Kidney (tissue), 14 donors: ENCODE results near the gene XKR7. TPM values are rescaled to one million over a fixed set of nuclear protein-coding genes. Genes with fewer than 3 reads are reported as not detected.
A peak's percentile ranks its signal among the peaks of the same experiment; 100 is the strongest.

Experiments
- DNase-seq, 5 donors: peaks; one replicate each; pipeline ENCODE4 v3.0.0-alpha.2; 2013 to 2020
- FAIRE-seq: peaks from 2 replicates; lab custom pipeline; 2012; peaks lifted over from hg19 to GRCh38; lab: Jason Lieb, UNC
- H3K27ac ChIP-seq, 2 donors: one replicate each; pipeline ENCODE4 v1.7.0; 2013; ENCODE audit warnings: low read depth in 2 of 2, low read length in 2 of 2, inconsistent platforms in 1 of 2
- H3K27me3 ChIP-seq: one replicate; pipeline ENCODE4 v1.7.1; 2013; ENCODE audit warnings: low read length, inconsistent platforms; ENCODE audit not compliant: control insufficient read depth, insufficient read depth
- H3K36me3 ChIP-seq, 3 donors: one replicate each; pipeline versions ENCODE4 v1.7.0 to v1.7.1; 2013; ENCODE audit warnings: low read length in 3 of 3, control low read depth in 1 of 3, inconsistent platforms in 1 of 3; ENCODE audit not compliant: insufficient read depth in 3 of 3, control insufficient read depth in 2 of 3
- H3K4me1 ChIP-seq, 3 donors: one replicate each; pipeline versions ENCODE4 v1.7.0 to v1.7.1; 2013; ENCODE audit warnings: low read length in 3 of 3, inconsistent platforms in 1 of 3, low read depth in 1 of 3; ENCODE audit not compliant: control insufficient read depth in 2 of 3, insufficient read depth in 2 of 3
- H3K4me3 ChIP-seq, 3 donors: one replicate each; pipeline versions ENCODE4 v1.7.0 to v1.8.1; 2013; ENCODE audit warnings: low read length in 3 of 3, control low read depth in 1 of 3, inconsistent platforms in 1 of 3
- H3K9ac ChIP-seq, 3 donors: one replicate each; pipeline versions ENCODE4 v1.7.0 to v1.7.1; 2013; ENCODE audit warnings: low read length in 3 of 3, control low read depth in 1 of 3, inconsistent platforms in 1 of 3
- H3K9me3 ChIP-seq, 3 donors: one replicate each; pipeline versions ENCODE4 v1.7.0 to v1.7.1; 2013; ENCODE audit warnings: low read length in 3 of 3, control low read depth in 1 of 3, inconsistent platforms in 1 of 3; ENCODE audit not compliant: control insufficient read depth in 2 of 3, insufficient read depth in 1 of 3
- intact Hi-C: fragments of 100-400 bp; cut with DNase I; formaldehyde crosslinking; loops from one replicate; pipeline ENCODE4 v1.11.1; 2022
- polyA plus RNA-seq: library from polyadenylated mRNA; stranded (reverse); fragments of 350-450 nt; fragmentation: Illumina TruSeq; extraction: RNeasy Lipid Tissue Mini Kit (QIAGEN cat#74804); gene quantifications from one replicate; pipeline ENCODE4 v1.2.3, GENCODE V29; 2014; ENCODE audit warnings: low read depth, low replicate concordance; ENCODE audit not compliant: insufficient read depth
- total RNA-seq: library from RNA; stranded (reverse); fragmentation: NEBNext Ultra II Directional; extraction: Animal tissue kit (Norgen Biotek cat#: 25700); gene quantifications from one replicate; pipeline ENCODE4 v1.2.1, GENCODE V29; 2021
- TF ChIP-seq, protein P1 (sequence below): IDR thresholded peaks from 3 replicates; pipeline ENCODE4 v1.5.1; 2012; ENCODE audit warnings: mild to moderate bottlenecking, moderate library complexity, borderline replicate concordance; ENCODE audit not compliant: insufficient read depth; ENCODE audit errors: extremely low read depth
- donor health status: control.
- donor health status: control.
- donor health status: control.
- donor health status: control.
- donor health status: control.
- donor health status: DM: yes; HTN: yes; CAD: no.
- donor health status: Normal renal cell carcinoma (clear cell type).

XKR7 gene
- total and polyA plus RNA-seq, 2 donors from 2014 or later: 0.06 TPM; not detected in 1

DNA sequence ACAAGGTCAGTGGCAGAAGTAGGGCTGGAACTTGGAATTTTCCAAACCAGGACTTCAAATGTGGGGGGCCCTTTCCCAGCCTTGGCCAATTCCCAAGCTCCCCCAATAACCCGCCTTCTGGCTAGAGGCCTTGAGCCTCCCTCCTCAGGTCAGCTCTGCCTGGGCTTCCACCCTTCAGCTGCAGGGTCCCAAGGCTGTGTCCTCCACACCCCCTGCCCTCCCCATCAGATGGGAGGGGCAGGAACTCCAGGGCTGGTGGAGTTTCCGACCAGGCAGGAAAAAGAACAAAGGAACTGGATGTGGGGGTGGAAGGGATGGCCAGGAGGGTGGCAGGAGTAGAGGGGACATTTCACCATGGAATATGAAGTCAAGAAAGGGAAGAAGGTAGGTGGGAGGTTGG is 42.1 kb downstream of the XKR7 start, which contains the start of gene CCM2L:
Gene CCM2L (plus strand): TSS at position 338 of the 400 bp plus-strand sequence. CDS start 17 bp downstream, at position 355.
- Histone ChIP-seq H3K27ac (no peak within 1 kb of the TSS), H3K9ac (no peak within 1 kb of the TSS), H3K9me3 (no peaks in the 10 kb centered on the region), H3K4me1 (no peaks in the 10 kb centered on the region), H3K27me3 (no peaks in the 10 kb centered on the region), H3K36me3 (no peaks in the 10 kb centered on the region), H3K4me3 (peak within 1 kb of the TSS in 2 of 3 donors; percentile 35 to 45)
- FAIRE-seq (no peak), DNase-seq (peak in 2 of 5 donors; percentile 33 to 78)
- TF ChIP-seq, protein P1, sequence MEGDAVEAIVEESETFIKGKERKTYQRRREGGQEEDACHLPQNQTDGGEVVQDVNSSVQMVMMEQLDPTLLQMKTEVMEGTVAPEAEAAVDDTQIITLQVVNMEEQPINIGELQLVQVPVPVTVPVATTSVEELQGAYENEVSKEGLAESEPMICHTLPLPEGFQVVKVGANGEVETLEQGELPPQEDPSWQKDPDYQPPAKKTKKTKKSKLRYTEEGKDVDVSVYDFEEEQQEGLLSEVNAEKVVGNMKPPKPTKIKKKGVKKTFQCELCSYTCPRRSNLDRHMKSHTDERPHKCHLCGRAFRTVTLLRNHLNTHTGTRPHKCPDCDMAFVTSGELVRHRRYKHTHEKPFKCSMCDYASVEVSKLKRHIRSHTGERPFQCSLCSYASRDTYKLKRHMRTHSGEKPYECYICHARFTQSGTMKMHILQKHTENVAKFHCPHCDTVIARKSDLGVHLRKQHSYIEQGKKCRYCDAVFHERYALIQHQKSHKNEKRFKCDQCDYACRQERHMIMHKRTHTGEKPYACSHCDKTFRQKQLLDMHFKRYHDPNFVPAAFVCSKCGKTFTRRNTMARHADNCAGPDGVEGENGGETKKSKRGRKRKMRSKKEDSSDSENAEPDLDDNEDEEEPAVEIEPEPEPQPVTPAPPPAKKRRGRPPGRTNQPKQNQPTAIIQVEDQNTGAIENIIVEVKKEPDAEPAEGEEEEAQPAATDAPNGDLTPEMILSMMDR: no peak
- intact Hi-C loops: no loop called here

DNA sequence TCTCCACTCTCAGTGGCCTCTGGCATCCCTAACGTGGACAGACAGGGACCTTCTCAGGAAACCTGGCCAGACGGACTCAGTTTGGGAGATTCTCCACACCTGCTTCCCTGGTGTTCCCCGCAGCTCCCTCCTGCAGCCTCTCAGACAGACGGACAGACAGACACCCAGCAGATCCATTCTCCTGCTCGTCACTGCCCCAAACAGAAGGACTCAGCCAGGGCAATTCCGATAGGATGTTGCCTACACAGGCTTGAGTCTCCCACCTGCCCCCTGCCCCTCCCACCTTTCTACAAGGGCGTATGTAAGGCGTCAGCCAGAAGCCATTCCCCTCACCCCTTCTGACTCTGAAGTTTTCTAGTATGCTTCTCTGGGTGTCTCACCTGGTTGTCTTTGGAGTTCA is 42.7 kb downstream of the XKR7 start:
- Histone ChIP-seq H3K9me3 (no peaks in the 10 kb centered on the region), H3K9ac (no peak overlapping the region), H3K4me3 (peak overlapping the region in 2 of 3 donors; percentile 35 to 45), H3K27ac (no peak overlapping the region), H3K27me3 (no peaks in the 10 kb centered on the region), H3K36me3 (no peaks in the 10 kb centered on the region), H3K4me1 (no peaks in the 10 kb centered on the region)
- no peak for DNase-seq
- no peak for FAIRE-seq
- intact Hi-C loops: no loop called here
- TF ChIP-seq, protein P1: no peak

DNA sequence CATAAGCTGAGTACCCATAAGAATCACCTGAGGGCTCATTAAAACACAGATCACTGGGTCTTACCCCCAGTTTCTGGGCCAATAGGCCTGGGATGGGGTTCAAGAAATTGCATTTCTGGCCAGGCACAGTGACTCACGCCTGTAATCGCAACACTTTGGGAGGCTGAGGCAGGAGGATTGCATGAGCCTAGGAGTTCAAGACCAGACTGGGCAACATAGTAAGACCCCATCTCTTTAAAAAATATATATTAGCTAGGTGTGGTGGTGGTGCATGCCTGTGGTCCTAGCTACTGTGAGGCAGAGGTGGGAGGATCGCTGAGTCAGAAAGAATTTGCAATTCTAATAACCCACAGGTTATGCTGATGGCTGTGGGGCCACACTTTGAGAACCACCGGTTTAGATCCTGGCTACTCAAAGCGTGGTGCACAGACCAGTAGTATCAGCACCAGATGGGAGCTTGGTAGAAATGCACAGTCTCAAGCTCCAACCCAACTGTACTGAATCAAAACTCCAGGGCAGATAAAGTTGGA is 44.3 kb downstream of the XKR7 start:
- no peaks in the 10 kb centered on the region for H3K36me3 ChIP-seq
- H3K27me3 ChIP-seq: no peaks in the 10 kb centered on the region
- H3K27ac ChIP-seq: no peak overlapping the region
- H3K9me3 ChIP-seq: no peaks in the 10 kb centered on the region
- TF ChIP-seq, protein P1: no peak
- peak overlapping the region in 1 of 3 donors; percentile 7 for H3K4me3 ChIP-seq
- DNase-seq: no peak
- no peak for FAIRE-seq
- no peak overlapping the region for H3K9ac ChIP-seq
- intact Hi-C loops: no loop called here
- H3K4me1 ChIP-seq: no peaks in the 10 kb centered on the region

DNA sequence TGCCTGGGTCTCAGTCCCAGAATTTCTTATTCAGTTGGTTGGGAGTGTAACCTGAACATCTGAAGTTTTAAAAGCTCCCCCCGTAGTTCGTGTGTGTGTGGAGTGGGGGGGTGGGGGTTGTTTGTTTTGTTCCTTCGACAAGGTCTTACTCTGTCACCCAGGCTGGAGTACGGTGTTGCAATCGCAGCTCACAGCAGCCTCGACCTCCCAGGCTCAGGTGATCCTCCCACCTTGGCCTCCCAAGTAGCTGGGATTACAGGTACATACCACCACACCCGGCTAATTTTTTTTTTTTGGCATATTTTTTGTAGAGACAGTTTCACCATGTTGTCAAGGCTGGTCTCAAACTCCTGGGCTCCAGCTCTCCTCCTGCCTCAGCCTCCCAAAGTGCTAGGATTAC is 45.4 kb downstream of the XKR7 start:
- intact Hi-C loops: no loop called here
- Histone ChIP-seq H3K9ac (no peak overlapping the region), H3K9me3 (no peaks in the 10 kb centered on the region), H3K36me3 (no peaks in the 10 kb centered on the region), H3K27ac (no peak overlapping the region), H3K27me3 (no peaks in the 10 kb centered on the region), H3K4me3 (no peak overlapping the region), H3K4me1 (peaks cover 0 to 3% (median 0%) of the 10 kb centered on the region in 3 donors)
- no peak for FAIRE-seq
- TF ChIP-seq, protein P1: no peak
- DNase-seq: no peak
